ENCODE data around the gene TRIM72.

TRIM72 gene

GRCh38 chr16:31204871-31205666, 8.8 kb upstream of the TRIM72 start:
- no peak for DNase-seq
- H3K9me3 Mint-ChIP-seq, result no peaks in the 10 kb centered on the region
- H3K4me1 Mint-ChIP-seq, result peaks cover 10% of the 10 kb centered on the region
- no peak overlapping the region for H3K4me3 Mint-ChIP-seq
- no peak for TF ChIP-seq CTCF (IDR thresholded peaks at IDR 0.05)
- H3K27ac Mint-ChIP-seq, result no peak overlapping the region
- peaks cover 96% of the 10 kb centered on the region for H3K27me3 Mint-ChIP-seq (ENCODE audit: low read depth, poor library complexity)
- peaks cover 1% of the 10 kb centered on the region for H3K36me3 Mint-ChIP-seq (ENCODE audit: low read depth)

GRCh38 chr16:31206776-31207175, 7.1 kb upstream of the TRIM72 start:
- H3K9me3 Mint-ChIP-seq, result no peaks in the 10 kb centered on the region
- H3K27ac Mint-ChIP-seq, result no peak overlapping the region
- H3K36me3 Mint-ChIP-seq (ENCODE audit: low read depth), result no peaks in the 10 kb centered on the region
- peaks cover 4% of the 10 kb centered on the region for H3K4me1 Mint-ChIP-seq
- peaks cover 97% of the 10 kb centered on the region for H3K27me3 Mint-ChIP-seq (ENCODE audit: low read depth, poor library complexity)
- no peak for TF ChIP-seq CTCF (IDR thresholded peaks at IDR 0.05)
- no peak for DNase-seq
- H3K4me3 Mint-ChIP-seq, result no peak overlapping the region

- no peak overlapping the region for H3K4me3 Mint-ChIP-seq
- peaks cover 94% of the 10 kb centered on the region for H3K27me3 Mint-ChIP-seq (ENCODE audit: low read depth, poor library complexity)
These were observed 577 bp upstream of the TRIM72 start for GRCh38 chr16:31213342-31213741.

GRCh38 chr16:31214708-31215286, 878 bp downstream of the TRIM72 start:
- Mint-ChIP-seq H3K4me3 (peak overlapping the region; percentile 78), H3K27ac (no peak overlapping the region), H3K9me3 (no peaks in the 10 kb centered on the region), H3K4me1 (peaks cover 28% of the 10 kb centered on the region), H3K36me3 (ENCODE audit: low read depth) (no peaks in the 10 kb centered on the region), H3K27me3 (ENCODE audit: low read depth, poor library complexity) (peaks cover 95% of the 10 kb centered on the region)
- DNase-seq, result peak; percentile 56
- TF ChIP-seq CTCF (IDR thresholded peaks at IDR 0.05), result no peak

More at GRCh38 chr16:31213342-31213741, 577 bp upstream of the TRIM72 start:
- DNase-seq, result no peak
- TF ChIP-seq CTCF (IDR thresholded peaks at IDR 0.05), result no peak
- no peaks in the 10 kb centered on the region for H3K36me3 Mint-ChIP-seq (ENCODE audit: low read depth)
- H3K9me3 Mint-ChIP-seq, result no peaks in the 10 kb centered on the region
- H3K27ac Mint-ChIP-seq, result no peak overlapping the region
- H3K4me1 Mint-ChIP-seq, result peaks cover 28% of the 10 kb centered on the region

GRCh38 chr16:31215287-31216162, 1.6 kb downstream of the TRIM72 start:
- no peak for TF ChIP-seq CTCF (IDR thresholded peaks at IDR 0.05)
- peaks cover 28% of the 10 kb centered on the region for H3K4me1 Mint-ChIP-seq
- peaks cover 95% of the 10 kb centered on the region for H3K27me3 Mint-ChIP-seq (ENCODE audit: low read depth, poor library complexity)
- H3K27ac Mint-ChIP-seq, result no peak overlapping the region
- H3K9me3 Mint-ChIP-seq, result no peaks in the 10 kb centered on the region
- H3K4me3 Mint-ChIP-seq, result peak overlapping the region; percentile 78
- no peaks in the 10 kb centered on the region for H3K36me3 Mint-ChIP-seq (ENCODE audit: low read depth)
- peak; percentile 69 for DNase-seq
